Astrocyte of the cerebellum (primary cell): ENCODE data around the gene RMND5A.

Experiments
- DNase-seq: peaks from one replicate; pipeline ENCODE4 v3.0.0-alpha.2; 2011; ENCODE audit warnings: low read depth
- H3K4me3 ChIP-seq: 2 replicates; pipeline ENCODE4 v1.5.1; 2011; ENCODE audit warnings: mild to moderate bottlenecking, low read depth, low read length, moderate library complexity
- in situ Hi-C: cut with HindIII; loops from 2 replicates; pipeline ENCODE4 v1.10.0; 2017; ENCODE audit warnings: low sequenced_read_pairs
- TF ChIP-seq, protein P1 (sequence below): IDR thresholded peaks from 2 replicates; pipeline ENCODE4 v1.5.1; 2012; ENCODE audit warnings: low read length, low read depth, moderate library complexity, mild to moderate bottlenecking; ENCODE audit errors: missing control alignments

The RMND5A gene

DNA sequence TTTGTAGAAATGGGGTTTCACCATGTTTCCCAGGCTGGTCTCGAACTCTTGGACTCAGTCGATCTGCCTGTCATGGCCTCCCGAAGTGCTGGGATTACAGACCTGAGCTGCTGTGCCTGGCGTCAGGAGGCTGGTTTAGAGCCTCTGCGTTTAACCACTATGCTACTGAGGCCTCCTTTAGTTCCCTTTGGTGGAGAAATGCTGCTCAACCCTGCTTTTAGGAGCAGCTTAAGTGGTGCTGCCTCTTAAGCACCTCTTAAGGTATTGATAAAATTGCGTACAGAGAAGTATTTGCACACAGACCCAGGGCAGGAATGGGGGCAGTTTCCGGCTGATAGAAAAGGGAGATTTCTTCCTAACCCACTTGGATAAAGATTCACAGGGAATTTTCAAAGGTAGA, 62.7 kb downstream of the RMND5A start:
- in situ Hi-C loops, result no loop called here
- H3K4me3 ChIP-seq, result no peak overlapping the region
- TF ChIP-seq, protein P1, sequence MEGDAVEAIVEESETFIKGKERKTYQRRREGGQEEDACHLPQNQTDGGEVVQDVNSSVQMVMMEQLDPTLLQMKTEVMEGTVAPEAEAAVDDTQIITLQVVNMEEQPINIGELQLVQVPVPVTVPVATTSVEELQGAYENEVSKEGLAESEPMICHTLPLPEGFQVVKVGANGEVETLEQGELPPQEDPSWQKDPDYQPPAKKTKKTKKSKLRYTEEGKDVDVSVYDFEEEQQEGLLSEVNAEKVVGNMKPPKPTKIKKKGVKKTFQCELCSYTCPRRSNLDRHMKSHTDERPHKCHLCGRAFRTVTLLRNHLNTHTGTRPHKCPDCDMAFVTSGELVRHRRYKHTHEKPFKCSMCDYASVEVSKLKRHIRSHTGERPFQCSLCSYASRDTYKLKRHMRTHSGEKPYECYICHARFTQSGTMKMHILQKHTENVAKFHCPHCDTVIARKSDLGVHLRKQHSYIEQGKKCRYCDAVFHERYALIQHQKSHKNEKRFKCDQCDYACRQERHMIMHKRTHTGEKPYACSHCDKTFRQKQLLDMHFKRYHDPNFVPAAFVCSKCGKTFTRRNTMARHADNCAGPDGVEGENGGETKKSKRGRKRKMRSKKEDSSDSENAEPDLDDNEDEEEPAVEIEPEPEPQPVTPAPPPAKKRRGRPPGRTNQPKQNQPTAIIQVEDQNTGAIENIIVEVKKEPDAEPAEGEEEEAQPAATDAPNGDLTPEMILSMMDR, result no peak
- DNase-seq, result no peak

DNA sequence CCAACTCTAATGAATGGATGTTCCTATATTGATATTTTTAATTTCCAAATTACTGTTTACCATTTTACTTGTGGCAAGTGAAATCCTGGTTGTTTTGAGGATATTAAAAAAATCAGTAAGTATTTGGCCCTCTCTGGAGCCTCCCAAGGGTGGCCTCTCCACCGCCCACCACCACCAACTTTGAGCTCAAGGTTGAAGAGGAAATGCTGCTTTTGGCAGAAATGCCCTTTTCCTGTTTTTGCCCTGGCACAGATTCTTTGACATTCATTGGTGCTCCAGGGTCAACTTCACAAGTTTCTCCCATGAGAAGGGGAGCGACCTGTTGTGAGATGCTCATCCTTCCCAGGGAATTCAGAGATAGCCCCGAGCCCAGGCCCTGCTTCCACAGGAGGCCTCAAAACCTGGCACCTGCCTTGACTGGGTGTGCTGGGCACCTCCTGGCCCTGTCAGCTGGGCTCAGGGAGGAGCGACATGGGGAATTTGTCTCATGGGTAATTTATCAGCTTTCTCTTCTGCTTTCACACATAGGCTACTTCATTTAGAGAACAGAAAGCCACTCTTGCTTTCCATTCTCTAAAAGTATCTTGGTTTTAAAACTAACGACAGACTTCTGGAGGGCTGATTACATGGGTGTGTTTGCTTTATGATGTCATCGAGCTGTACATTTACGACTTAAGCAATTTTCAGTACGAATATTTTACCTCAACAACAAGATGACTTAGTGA, 63.7 kb downstream of the RMND5A start:
- no peak for DNase-seq
- TF ChIP-seq, protein P1, result no peak
- H3K4me3 ChIP-seq, result no peak overlapping the region
- in situ Hi-C loops, result no loop called here

DNA sequence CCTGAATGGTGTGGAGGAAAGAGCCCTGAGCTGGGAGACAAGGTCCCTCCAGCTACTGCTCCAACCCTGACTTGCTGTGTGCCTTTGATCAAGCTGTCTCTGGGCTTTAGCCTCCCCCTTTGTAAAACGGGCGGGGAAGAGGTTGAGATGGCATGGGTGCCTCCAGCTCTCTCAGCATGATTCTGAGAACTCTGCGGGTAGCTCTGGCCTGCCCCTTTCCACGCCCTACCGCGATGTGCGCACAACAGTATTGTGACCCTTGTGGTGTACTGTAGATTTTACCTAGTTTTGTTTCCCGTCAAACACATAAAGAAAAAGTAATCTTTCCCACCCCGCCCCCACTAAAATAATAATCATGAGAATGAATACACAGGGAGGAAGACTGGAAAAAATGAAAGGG, 65.4 kb downstream of the RMND5A start:
- no peak for DNase-seq
- TF ChIP-seq, protein P1, result no peak
- in situ Hi-C loops, result no loop called here
- H3K4me3 ChIP-seq, result no peak overlapping the region

DNA sequence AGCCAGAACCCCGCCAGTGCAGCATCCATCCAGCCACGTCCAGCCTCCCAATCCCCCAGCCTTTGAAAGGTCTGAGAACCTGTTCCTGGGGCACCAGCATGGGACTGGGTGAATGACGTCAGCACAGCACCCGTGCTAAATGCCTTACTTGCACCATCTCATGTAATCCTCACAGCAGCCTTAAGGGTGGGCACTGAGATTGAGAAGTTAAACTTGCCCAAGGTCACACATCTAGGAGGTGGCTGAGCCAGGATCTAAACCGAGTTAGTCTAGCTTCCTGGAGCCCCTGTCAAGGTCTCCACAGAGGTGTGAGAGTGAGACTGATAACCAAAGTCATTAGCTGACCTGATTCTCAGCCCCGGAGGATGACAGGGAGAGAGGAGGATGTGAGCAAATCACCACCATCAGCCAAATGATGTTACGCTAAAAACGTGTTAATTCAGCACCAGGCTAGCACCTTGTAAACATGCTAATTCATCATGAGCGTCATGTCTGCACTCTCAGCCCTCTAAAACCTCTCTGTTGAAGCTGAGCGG, 66.0 kb downstream of the RMND5A start:
- DNase-seq, result no peak
- in situ Hi-C loops, result no loop called here
- H3K4me3 ChIP-seq, result no peak overlapping the region
- TF ChIP-seq, protein P1, result no peak

DNA sequence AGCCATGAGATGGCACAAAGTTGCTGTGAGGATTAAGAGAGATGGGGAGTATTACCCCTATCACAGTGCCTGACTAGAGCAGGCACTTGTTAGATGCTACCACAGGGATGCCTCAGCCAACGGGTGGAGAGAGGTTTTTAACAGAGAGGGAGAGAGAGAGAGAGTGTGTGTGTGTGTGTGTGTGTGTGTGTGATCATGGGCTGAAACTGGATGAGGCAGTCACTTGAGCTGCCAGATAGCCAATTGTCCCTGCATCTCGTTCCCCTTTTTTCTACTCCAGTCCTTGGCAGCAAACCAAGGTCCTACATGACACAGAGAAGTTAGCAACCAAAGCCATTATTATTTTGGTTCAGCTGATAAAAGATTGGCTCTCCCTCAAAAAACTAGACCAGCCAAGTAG, 67.6 kb downstream of the RMND5A start:
- TF ChIP-seq, protein P1, result no peak
- in situ Hi-C loops, result no loop called here
- no peak overlapping the region for H3K4me3 ChIP-seq
- DNase-seq, result no peak

DNA sequence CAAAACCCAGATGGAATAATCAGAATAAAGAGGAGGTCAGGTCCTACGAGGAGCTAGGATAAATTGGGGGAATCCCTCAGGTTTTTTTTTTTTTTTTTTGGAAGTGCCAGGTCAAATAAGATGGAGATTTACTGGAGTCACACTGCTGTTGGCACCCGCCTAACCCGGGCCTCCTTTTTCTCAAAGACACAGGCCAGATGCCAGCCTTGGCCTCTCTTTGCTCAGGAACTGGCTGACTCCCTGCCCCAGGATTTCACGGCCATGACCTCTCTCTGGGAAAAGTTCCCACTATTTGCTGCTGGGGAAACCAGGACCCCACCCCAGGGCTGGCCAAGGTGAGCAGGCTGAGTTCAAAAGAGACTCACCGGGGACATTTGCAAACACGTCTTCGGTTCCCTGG, 68.1 kb downstream of the RMND5A start:
- TF ChIP-seq, protein P1, result no peak
- DNase-seq, result no peak
- in situ Hi-C loops, result no loop called here
- no peak overlapping the region for H3K4me3 ChIP-seq
